Osteocyte (in vitro differentiated cells): ENCODE measurements around the gene TFEB. TPM values are rescaled to one million over a fixed set of nuclear protein-coding genes. Genes with fewer than 3 reads are reported as not detected.
A peak's percentile ranks its signal among the peaks of the same experiment; 100 is the strongest.

Experiments
- DNase-seq: peaks from one replicate; pipeline ENCODE4 v3.0.0; 2021; ENCODE audit warnings: mixed read lengths; ENCODE audit not compliant: unreplicated experiment; ENCODE audit errors: extremely low spot score
- H3K27ac Mint-ChIP-seq: one replicate; pipeline ENCODE4 v1.8.0; 2021; ENCODE audit warnings: mild to moderate bottlenecking, mixed read lengths; ENCODE audit not compliant: unreplicated experiment
- H3K27me3 Mint-ChIP-seq: one replicate; pipeline ENCODE4 v1.8.0; 2021; ENCODE audit warnings: mixed read lengths; ENCODE audit not compliant: unreplicated experiment
- H3K36me3 Mint-ChIP-seq: one replicate; pipeline ENCODE4 v1.8.0; 2021; ENCODE audit warnings: mixed read lengths; ENCODE audit not compliant: unreplicated experiment
- H3K4me1 Mint-ChIP-seq: one replicate; pipeline ENCODE4 v1.8.0; 2021; ENCODE audit warnings: mixed read lengths; ENCODE audit not compliant: unreplicated experiment
- H3K4me3 Mint-ChIP-seq: one replicate; pipeline ENCODE4 v1.8.0; 2021; ENCODE audit warnings: mild to moderate bottlenecking, moderate library complexity, mixed read lengths; ENCODE audit not compliant: unreplicated experiment
- H3K9me3 Mint-ChIP-seq: one replicate; pipeline ENCODE4 v1.8.0; 2021; ENCODE audit warnings: mixed read lengths; ENCODE audit not compliant: unreplicated experiment
- CTCF ChIP-seq: fragments of 200-600 bp; sonication (generic); IDR thresholded peaks from 2 replicates; pipeline ENCODE4 v1.5.0; 2021; ENCODE audit warnings: antibody characterized with exemption, mild to moderate bottlenecking, moderate library complexity
- total RNA-seq: library from RNA; stranded (reverse); gene quantifications from 2 replicates; pipeline ENCODE4 v1.2.1, GENCODE V29; 2021

Gene TFEB
- total RNA-seq, 1 donor from 2014 or later = 11.1 TPM

GRCh38 chr6:41658636-41659035 is 76.8 kb downstream of the TFEB start:
- Mint-ChIP-seq H3K27ac (no peak overlapping the region), H3K27me3 (peaks cover 18% of the 10 kb centered on the region), H3K36me3 (peaks cover 2% of the 10 kb centered on the region), H3K4me3 (no peak overlapping the region), H3K9me3 (no peaks in the 10 kb centered on the region), H3K4me1 (peaks cover 36% of the 10 kb centered on the region)
- TF ChIP-seq CTCF = no peak
- DNase-seq = no peak

- Mint-ChIP-seq H3K9me3 (no peaks in the 10 kb centered on the region), H3K4me1 (peaks cover 45% of the 10 kb centered on the region), H3K4me3 (no peak overlapping the region), H3K27me3 (peaks cover 10% of the 10 kb centered on the region), H3K27ac (no peak overlapping the region), H3K36me3 (peaks cover 6% of the 10 kb centered on the region)
- TF ChIP-seq CTCF = no peak
- DNase-seq = no peak
Observed at GRCh38 chr6:41657131-41658094, 78.0 kb downstream of the TFEB start.

GRCh38 chr6:41656002-41656691 is 79.3 kb downstream of the TFEB start:
- H3K4me3 Mint-ChIP-seq = no peak overlapping the region
- TF ChIP-seq CTCF = no peak
- DNase-seq = no peak
- H3K27me3 Mint-ChIP-seq = peaks cover 3% of the 10 kb centered on the region
- no peaks in the 10 kb centered on the region for H3K9me3 Mint-ChIP-seq
- peaks cover 14% of the 10 kb centered on the region for H3K36me3 Mint-ChIP-seq
- peak overlapping the region; percentile 75 for H3K27ac Mint-ChIP-seq
- H3K4me1 Mint-ChIP-seq = peaks cover 53% of the 10 kb centered on the region

GRCh38 chr6:41655646-41656001 is 79.8 kb downstream of the TFEB start:
- no peak overlapping the region for H3K4me3 Mint-ChIP-seq
- no peak for DNase-seq
- peaks cover 14% of the 10 kb centered on the region for H3K36me3 Mint-ChIP-seq
- H3K9me3 Mint-ChIP-seq = no peaks in the 10 kb centered on the region
- H3K27me3 Mint-ChIP-seq = peaks cover under 1% of the 10 kb centered on the region
- H3K4me1 Mint-ChIP-seq = peaks cover 53% of the 10 kb centered on the region
- peak overlapping the region; percentile 75 for H3K27ac Mint-ChIP-seq
- TF ChIP-seq CTCF = no peak

- Mint-ChIP-seq H3K36me3 (peaks cover 17% of the 10 kb centered on the region), H3K27me3 (no peaks in the 10 kb centered on the region), H3K4me1 (peaks cover 53% of the 10 kb centered on the region), H3K9me3 (no peaks in the 10 kb centered on the region), H3K4me3 (no peak overlapping the region), H3K27ac (peak overlapping the region; percentile 75)
- TF ChIP-seq CTCF = no peak
- DNase-seq = no peak
Observed at GRCh38 chr6:41655176-41655575, 80.2 kb downstream of the TFEB start.
